ENCODE data around the gene HYAL3.

HYAL3 gene, protein sequence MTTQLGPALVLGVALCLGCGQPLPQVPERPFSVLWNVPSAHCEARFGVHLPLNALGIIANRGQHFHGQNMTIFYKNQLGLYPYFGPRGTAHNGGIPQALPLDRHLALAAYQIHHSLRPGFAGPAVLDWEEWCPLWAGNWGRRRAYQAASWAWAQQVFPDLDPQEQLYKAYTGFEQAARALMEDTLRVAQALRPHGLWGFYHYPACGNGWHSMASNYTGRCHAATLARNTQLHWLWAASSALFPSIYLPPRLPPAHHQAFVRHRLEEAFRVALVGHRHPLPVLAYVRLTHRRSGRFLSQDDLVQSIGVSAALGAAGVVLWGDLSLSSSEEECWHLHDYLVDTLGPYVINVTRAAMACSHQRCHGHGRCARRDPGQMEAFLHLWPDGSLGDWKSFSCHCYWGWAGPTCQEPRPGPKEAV

GRCh38 chr3:50298836-50299637 is at the start of gene HYAL3, which contains the start of gene NAA80:
Gene HYAL3 (minus strand): TSS chr3:50299405. CDS start chr3:50295602, 3,803 bp downstream.
Gene NAA80 (minus strand): TSS chr3:50299405. CDS start chr3:50297463, 1,942 bp downstream.
- peak; percentile 99 to 100 for DNase-seq

DNA sequence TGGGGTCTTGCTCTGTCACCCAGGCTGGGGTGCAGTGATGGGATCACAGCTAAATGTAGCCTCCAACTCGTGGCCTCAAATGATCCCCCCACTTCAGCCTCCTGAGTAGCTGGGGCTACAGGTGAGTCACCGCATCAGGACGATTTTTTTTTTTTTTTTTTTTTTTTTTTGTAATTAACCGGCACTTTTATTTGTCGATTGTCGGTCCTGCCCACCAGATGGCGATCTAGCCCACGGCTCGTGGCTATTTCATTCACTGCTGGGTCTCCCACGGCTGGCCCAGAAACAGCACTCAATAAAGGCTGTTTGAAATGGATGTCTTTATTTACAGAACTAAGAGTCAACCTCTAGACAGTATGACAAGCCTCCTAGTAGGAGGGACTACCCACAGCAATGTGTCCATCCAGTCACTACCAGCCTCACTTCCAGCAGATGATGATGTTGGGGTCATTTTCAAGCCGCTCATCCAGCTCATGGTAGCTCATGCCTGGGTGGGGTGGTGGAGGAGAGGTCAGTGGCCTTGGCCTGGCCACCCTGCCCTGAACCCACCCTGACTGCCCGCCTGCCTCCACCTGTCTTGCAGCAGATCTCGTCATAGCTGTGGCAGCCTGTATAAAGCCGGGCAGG is 48.1 kb upstream of the HYAL3 start:
- peak; percentile 85 to 87 for DNase-seq

DNA sequence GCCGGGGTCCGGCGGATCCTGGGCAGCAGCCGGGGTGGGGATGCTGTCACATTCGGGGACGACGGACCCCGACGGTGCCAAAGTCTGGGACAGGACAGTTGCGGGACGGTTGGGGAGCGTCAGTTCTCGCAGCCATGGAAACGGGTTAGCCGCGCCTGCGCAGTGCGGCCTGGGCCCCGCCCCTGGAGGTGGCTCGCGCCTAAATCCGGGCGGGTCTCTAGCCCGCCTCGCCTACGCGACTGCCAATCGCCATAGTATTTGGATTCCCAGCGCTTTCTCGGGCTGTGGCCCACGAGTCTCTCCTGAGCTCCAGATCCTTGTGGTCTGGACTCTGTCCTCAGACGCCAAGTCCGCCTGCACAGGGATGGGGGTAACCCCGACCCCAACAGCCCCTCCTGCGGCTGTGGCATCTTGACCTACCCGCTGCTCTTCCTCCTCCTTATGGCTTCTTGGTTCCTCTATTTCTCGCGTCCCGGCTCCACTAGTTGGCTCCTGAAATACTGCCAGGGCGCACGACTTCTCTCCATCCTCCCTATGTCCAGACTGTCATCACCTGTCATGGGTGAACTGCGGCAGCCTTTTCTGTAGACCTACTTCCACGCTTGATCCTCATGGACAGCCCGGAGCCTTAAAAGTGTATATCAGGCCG is 46.5 kb upstream of the HYAL3 start, which contains the start of gene ZMYND10:
TSS of gene ZMYND10 (minus strand) at position 147 of the 649 bp plus-strand sequence. CDS start 153 bp downstream, outside the sequence.
- peak; percentile 80 for DNase-seq

DNA sequence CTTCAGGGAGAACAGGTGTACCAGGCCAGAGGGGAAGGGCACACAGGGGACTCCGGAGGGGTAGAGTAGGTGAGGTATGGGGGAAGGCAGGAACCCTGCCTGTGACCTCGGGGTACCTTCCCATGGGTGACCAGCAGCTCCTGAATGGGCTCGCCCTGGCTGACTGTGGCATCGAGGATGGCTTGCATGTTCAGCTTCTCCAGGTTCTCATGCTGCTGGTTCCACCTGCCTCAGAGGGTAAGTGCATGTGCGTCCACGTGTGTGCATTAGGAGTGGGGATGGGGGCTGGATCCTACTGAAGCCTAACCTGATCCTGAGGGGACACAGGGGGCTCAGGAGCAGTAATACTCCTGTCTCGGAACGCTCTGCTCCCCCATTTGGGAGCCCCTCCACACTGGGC is 45.8 kb upstream of the HYAL3 start:
- no peak for DNase-seq

DNA sequence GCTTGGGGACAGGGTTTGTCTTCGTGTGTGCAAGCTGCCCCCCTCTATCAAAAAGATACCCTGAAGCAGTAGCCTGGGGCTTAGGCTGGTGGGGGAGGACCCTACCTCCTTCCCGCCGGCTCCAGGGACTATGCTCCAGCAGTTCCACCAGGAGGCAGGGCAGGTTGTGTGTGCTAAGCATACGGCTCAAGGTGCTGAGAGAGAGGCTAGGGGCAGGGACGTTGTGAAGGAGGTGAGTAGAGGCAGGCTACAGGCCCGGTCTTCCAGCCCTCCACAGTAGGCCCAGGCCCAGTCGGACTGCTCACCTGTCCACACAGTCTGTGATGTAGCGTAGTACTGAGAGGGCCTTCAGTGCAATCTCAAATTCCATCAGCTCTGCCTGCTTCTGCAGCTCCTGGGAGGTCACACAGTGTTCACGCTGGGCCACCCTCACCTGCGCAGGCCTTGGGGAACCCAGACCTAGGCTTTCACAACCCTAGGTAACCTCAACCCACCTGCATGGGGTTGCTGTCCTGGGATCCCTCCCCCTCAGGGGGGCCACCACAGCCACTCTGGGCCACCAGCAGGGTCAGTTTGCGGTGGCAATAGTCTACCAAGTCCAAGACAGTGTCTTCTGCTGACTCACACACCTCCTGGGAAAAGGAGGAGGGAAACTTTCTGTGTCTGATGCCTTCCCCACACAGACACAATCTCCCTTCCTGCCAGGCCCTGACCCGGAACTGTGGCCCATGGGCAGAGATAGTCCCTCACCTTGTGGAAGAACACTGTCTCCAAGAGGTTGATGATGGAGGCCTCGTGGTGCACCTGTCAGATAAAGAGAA is 43.8 kb upstream of the HYAL3 start:
- DNase-seq, result no peak

DNA sequence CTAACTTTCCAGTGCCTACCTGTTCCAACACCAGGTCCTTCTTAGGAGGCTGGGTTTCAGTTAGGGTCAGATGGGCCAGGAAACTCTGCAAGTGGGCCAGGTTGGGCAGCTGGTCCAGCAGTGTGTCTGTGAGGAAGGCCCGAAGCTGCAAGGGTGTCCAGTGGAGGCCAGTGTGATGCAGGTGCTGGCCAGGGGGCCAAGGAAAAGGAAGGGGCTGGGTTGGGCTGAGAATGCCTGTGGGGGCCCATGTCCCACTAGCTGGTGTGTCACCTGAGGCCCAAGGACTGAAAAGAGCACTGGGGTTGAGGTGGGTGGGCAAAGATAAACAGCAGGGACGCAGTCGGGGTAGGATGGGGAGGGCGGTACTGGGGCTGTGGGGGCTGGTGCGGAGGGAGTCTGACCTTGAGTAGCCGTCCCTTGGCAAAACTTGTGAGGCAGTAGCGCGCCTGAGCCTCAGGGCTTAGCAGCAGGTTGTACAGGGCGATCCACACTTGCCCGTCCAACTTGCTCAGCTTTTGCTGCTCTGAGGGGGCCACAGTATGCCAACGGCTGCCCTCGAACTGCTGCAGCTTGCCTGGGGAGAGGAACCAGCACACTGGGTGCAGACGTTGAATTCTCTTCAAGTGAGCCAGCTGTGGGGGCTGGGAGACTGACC is 42.9 kb upstream of the HYAL3 start:
- no peak for DNase-seq

DNA sequence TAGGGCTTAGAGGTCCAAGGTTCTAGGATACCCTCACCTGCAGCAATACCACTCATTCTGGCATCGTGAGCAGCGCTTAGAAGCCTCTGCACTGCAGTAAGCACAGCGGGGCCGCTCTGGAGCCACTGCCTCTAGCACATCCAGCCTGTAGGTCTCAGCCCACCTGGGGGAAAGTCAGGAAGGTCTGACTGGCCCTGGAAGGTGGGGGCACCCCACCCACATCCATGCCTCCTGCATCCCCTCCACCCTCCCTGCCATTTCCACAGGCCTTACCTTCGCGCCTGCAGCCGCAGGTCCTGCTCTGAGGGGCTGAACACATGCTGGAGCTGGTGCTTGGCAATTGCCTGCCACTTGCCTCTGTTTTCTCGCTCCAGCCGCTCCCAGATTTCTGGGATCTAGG is 42.3 kb upstream of the HYAL3 start:
- DNase-seq, result no peak

- peak; percentile 72 to 79 for DNase-seq
These were observed 41.5 kb upstream of the HYAL3 start, which contains the start of gene RASSF1 for GRCh38 chr3:50340448-50341329. Gene RASSF1 (minus strand): TSS chr3:50340836. CDS start chr3:50340805, 31 bp downstream.

DNA sequence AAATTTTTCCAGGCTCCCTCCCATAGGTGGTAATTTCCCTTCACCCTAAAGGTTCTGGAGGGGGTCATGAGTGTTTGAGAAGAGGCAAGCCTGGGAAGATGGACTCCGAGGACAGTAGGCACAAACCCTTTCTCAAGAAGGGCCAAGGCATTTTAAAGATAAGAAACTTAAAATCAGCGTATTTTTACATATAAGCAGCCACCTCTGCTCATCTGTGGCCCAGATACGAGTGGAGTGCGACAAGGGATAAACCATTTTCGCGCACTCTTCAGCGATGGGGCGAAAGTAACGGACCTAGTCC is 40.9 kb upstream of the HYAL3 start:
- DNase-seq, result no peak

- no peak for DNase-seq
These were observed 40.4 kb upstream of the HYAL3 start for GRCh38 chr3:50339485-50340146.

- DNase-seq, result no peak
These were observed 39.8 kb upstream of the HYAL3 start for GRCh38 chr3:50338965-50339364.

GRCh38 chr3:50337175-50337861 is 38.1 kb upstream of the HYAL3 start:
- peak; percentile 95 to 97 for DNase-seq

DNA sequence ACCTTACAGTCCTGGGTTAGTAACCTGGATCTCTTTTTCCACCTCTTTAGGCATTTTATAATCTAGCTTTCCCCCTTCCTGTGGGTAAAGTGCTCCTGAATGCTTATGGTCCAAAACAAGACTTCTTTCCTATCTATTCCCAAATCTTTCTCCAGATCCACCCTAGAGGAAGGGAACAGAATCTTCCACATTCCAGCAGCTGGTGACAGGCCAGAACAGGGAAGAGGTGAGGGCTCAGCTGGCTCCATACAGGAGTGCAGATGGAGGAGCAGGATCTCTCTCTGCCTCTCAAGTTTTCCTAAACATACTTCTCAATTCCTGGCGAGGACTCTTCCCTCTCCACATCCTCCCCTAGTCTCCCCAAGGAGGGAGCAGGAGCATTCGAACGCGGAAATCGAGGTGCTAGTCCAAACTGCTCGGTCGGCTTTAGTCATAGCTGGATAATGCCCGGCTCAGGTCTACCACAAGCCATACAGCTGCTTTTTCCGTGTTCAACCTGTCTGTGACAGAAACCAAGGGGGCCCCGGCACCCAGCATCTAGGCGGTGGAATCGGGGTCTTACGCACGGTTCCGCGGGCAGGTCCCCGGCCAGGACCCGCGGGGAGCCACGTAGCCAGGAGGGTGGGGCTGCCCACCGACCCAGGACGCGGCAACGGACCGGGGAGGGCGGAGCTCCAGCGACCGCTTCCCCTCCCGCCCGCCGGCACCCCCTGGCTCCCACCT is 37.4 kb upstream of the HYAL3 start:
- no peak for DNase-seq

GRCh38 chr3:50334339-50335075 is 35.3 kb upstream of the HYAL3 start:
- DNase-seq, result no peak

DNA sequence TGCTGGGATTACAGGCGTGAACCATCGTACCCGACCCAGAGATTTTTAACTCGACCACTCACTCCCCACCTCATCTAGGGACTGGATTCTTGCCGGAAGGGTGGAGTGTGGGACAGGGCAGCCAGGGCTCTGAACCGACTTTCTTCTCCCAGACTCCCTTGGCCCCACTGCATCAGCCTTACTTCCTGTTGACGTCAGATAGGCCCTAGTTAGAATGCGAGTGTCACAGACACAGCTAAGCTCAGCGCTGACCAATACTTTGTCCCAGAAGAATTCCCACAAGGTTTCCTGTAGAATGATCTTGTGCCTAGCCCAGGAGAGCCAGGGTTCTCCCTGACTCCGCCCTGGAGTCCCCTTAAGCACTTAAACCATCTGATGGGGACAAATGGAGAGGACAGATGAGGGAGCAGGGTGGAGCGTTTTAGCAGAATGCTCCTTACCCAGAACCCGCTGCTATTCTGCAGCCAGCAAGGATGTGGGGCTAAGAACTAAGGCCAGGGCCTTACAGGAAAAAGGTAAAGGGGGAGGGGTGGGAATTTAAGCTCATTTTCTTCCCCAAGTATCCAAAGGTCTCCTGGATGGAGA is 34.6 kb upstream of the HYAL3 start:
- peak in 1 of 2 donors; percentile 40 for DNase-seq

DNA sequence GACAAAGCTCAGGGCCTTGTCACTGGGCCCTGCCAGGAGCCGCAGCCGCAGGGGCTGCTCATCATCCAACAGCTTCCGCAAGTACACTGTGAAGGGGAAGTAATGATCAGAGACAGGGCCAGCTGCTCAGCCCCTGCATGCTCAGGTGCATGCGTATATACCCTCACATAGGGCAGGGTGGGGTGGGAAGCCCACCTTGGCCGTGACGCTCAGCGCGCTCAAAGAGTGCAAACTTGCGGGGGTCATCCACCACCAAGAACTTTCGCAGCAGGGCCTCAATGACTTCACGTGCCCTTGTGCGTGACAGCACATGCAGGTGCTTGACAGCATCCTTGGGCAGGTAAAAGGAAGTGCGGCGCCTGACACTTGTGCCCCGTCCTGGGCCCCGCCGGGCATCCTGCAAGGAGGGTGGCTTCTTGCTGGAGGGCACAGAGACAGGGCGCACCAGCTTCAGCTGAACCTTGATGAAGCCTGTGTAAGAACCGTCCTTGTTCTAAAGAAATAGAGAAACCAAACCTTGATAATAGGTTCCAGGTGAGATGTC is 32.2 kb upstream of the HYAL3 start:
- no peak for DNase-seq

DNA sequence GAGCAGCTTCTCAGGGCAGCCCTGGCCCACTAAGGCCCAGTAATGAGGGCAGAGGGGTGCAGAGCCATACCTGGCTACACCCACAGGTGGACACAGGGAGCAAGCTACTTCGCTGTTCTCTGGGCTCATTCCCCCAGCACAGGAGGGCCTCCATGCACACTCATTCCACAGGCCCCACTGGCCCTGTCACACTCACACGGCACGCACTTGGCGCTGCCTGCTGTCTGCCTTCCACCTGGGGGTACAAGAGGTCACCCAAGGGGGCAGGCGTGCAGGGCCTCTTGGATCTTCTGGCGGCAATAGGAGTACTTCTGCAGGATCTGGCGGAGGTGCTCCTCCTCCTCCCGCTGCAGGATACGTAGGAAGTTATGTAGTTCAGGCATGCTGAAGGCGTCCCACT is 31.1 kb upstream of the HYAL3 start:
- DNase-seq, result no peak

Data from CD4-positive, alpha-beta T cell treated with Interleukin-1 beta for 1 hour (primary cell).